Stimulated activated CD8-positive, alpha-beta memory T cell treated with anti-CD3 and anti-CD28 coated beads, Interleukin-12 subunit alpha, Interleukin-12 subunit beta, amount 100 ng/mL, for 4 hours (primary cell): Measurements from ENCODE around the gene TBC1D9B.
"Not testable (repeated sequence)": the region's sequence is repeated elsewhere in the genome, so short reads cannot be mapped to it uniquely, and the experiment has no call there.

Experiments used
- DNase-seq: peaks from one replicate; pipeline ENCODE4 v3.0.0-alpha.2; 2020; ENCODE audit warnings: low read depth

Gene TBC1D9B

GRCh38 chr5:179885491-179886090, 22.1 kb downstream of the TBC1D9B start:
- DNase-seq, result no peak

GRCh38 chr5:179883163-179883562, 24.5 kb downstream of the TBC1D9B start:
- no peak for DNase-seq

GRCh38 chr5:179882338-179882737, 25.4 kb downstream of the TBC1D9B start:
- no peak for DNase-seq

- DNase-seq, result no peak
Observed at GRCh38 chr5:179880848-179881590, 26.7 kb downstream of the TBC1D9B start.

GRCh38 chr5:179880066-179880650, 27.5 kb downstream of the TBC1D9B start:
- DNase-seq, result no peak

DNA sequence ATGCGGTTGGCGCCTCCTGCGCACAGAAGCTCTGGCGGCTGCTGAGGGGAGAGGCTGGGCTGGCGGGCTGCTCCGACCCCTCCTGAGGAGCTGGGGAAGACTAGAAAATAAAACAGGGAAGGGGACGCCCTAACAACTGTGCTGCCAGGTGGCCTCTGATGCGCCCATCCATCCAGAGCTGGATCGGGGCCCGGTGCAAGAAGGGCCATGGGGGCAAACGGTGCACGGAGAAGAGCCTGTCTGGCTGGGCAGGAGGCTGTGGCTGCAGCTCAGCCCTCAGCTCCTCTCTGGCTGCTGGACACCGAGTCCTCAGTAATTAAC, 28.0 kb downstream of the TBC1D9B start:
- DNase-seq, result no peak

DNA sequence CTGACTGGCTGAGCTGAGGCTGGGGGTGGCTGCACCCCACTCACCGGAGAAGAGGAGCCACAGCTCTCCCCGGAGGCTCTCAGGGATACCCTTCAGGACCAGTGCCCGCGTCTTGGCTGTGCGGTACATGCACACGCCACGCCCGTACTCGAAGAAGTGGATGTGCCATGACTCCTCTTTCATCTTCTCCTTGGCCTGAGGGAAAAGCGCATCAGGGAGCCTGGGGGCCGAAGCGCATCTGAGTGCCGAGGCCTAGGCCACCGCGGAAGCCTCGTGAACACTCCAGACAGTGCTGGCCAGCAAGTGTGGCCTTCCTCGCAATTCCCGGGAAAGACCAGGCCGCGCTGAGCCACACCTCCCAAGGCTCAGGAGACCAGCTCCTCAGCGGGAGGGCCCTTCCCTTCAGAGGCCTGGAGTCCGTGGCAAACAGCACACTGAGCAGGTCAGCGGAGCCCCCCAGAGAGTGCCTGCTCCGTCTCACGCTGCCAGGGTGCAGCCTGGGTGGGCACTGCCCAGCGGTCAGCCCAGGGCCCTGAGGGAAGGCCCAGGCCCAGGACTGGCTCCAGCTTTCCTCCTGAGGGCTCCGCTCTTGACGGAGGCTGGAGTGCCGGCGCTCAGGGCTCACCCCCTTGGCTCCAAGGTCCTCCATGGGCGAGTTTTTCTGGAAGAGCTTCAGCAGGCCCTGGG, 28.6 kb downstream of the TBC1D9B start:
- DNase-seq, result no peak

DNA sequence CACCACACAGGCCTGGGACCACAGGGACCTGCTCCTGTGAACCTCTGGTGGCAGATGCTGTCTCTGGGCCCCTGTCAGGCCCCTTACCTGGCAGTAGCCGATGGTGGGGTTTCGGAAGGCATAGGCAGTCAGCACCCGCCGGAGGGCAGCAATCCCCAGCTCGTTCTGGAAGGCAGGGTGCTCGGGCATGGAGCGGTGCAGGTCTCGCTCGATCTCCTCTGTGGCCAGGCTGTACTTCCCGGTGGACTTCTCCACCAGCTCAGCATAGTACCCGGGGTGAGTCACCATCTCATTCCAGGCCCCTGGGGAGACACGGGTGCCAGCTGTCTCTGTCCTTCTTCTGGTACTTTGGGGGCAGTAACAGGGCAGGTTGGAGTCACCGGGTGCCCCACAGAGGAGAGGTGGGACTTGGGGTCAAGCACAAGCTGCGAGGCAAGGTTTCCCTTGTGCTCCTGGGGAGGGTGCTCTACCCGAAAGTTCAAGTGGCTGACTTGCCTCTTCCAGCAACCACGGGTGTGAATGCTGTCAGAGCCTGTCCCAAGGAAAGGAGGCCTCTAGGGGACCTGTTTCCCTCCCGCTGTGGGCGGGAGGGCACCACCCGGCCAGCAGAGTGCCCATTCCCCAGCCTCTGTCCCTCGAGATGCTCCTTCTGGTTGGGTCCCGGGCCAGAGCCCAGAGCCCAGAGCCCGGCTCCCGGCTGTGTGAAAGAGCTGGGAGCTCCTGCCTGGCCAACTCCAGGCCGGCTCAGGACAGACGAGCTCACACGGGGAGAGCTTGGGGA, 29.3 kb downstream of the TBC1D9B start:
- DNase-seq, result no peak

- DNase-seq, result no peak
Observed at GRCh38 chr5:179876610-179876952, 31.1 kb downstream of the TBC1D9B start.

- no peak for DNase-seq
Observed at GRCh38 chr5:179875741-179876609, 31.7 kb downstream of the TBC1D9B start.

- no peak for DNase-seq
Observed at GRCh38 chr5:179874536-179875292, 33.0 kb downstream of the TBC1D9B start.

- DNase-seq, result no peak
Observed at GRCh38 chr5:179874136-179874535, 33.6 kb downstream of the TBC1D9B start.

DNA sequence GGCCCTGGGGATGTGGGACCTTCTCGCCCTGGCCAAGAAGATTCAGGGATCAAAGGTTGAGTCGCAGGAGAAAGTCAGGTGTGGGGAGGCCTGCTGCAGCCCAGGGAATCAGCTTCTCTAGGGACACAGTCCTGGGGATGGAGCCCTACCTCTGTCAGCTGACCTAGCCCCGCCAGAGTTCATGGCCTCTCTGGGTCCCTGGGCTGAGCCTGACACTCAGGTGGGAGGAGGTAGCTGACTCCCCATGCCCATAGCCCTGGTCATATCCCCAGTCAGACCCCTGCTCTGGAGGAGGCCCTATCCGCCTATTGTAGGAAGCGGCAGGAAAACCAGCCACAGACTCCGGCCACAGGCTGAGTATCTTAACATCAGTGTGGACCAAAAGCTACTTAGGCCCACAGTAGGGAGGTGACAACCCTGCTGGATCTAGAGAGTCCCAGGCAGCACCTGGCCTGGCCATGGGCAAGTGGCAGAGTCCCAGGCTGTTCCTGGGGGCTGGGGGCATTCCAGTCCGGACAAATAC, 34.0 kb downstream of the TBC1D9B start:
- DNase-seq, result no peak

GRCh38 chr5:179872828-179873575, 34.7 kb downstream of the TBC1D9B start:
- no peak for DNase-seq

DNA sequence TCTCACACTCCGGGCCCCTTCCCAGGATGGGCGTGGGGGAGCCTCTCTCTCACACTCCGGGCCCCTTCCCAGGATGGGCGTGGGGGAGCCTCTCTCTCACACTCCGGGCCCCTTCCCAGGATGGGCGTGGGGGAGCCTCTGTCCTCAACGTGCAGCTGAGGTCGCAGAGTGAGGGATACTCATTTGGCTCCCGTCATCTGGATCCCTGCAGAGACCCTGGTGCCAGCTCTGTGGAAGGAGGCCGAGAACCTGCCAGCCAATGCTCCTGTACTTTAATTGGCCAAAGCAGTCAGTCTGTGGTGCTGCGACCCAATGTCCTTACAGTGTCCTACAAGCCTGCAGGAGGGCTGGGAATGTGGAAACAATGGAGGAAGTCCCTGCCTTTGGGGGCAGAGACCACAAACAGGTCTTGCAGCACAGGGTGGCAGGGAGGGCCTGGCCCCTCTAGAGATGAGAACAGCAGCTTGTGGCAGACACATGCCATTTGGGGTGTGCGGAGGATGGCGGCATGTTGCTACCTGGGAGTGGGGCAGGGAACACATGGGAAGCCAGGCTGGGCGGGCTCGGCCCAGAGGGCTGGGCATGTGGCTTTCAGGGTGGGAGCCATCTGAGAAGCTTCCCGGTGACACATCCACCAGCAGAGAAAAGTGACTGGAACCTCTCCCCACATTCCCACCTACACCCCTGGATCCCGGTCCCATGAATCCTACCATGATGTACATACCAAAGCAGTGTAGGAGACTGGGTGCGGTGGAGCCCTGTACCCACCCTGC, 35.5 kb downstream of the TBC1D9B start:
- DNase-seq, result no peak

DNA sequence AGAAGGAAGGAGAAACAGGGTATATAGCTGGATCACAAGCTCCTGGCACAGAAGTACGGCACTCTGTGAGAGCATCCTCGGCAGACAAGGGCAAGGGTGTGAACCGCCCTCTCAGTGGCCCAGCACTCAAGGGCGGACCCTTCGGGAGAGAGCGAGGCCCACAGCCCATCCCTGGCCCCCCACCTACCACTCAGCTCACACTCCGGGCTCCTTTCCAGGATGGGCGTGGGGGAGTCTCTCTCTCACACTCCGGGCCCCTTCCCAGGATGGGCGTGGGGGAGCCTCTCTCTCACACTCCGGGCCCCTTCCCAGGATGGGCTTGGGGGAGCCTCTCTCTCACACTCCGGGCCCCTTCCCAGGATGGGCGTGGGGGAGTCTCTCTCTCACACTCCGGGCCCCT, 36.2 kb downstream of the TBC1D9B start:
- DNase-seq, result not testable (repeated sequence)

GRCh38 chr5:179870952-179871351, 36.7 kb downstream of the TBC1D9B start:
- DNase-seq, result no peak

DNA sequence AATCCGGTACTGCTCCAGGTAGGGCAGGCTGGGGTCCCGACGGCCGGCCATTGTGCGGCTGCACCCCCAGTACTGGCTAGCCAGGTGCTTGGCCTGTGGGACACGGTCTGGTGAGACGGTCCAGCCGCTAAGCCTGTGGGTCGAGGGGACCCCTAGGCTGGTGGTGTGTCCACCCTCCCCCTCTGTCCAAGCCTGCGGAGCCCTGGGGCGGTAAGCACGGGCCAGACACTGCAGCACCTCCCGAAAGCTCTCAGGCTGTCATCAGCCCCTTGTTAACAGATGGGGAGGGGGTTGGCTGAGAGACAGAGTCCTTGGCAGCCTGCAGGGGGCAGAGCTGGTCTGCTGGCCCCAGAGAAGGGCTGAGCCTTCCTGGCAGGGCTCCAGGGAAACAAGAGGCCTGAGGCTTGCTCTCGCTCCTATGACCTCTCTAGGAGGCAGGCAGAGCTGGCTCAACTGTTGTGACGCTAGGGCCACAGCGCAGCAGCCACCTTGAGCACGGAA, 37.2 kb downstream of the TBC1D9B start:
- DNase-seq, result no peak
